Right lobe of liver (tissue), 4 donors: ENCODE data around the gene CYP19A1.

Experiments used
- CTCF ChIP-seq, 4 donors: fragments of 200-600 bp in 3 of 4; fragments of 450-650 bp in 1 of 4; IDR thresholded peaks; one replicate each; pipeline versions ENCODE4 v1.5.1 to v1.8.0; 2016 to 2022; ENCODE audit warnings: antibody characterized with exemption in 4 of 4, mild to moderate bottlenecking in 2 of 4
- POLR2A ChIP-seq: fragments of 450-650 bp; IDR thresholded peaks from one replicate; pipeline ENCODE4 v1.6.1; 2017; ENCODE audit warnings: antibody characterized with exemption, mild to moderate bottlenecking
- donor health status: DM: no; HTN: no; CAD: no.
- donor health status: DM: no; HTN: no; CAD: no.
- donor health status: DM: no; HTN: yes; CAD: no.

- TF ChIP-seq POLR2A (no peak), CTCF (IDR thresholded peaks at IDR 0.05) (no peak)
These were observed 21.6 kb upstream of the CYP19A1 start for GRCh38 chr15:51359981-51360380.
